Ishikawa (cell line): Measurements from ENCODE around the gene HYDIN.

Source experiments
- CEBPB ChIP-seq: IDR thresholded peaks from 2 replicates; pipeline ENCODE4 v1.6.1; 2012
- CREB1 ChIP-seq: IDR thresholded peaks from 2 replicates; pipeline ENCODE4 v1.6.1; 2012; ENCODE audit warnings: low read depth
- EGR1 ChIP-seq: IDR thresholded peaks from 2 replicates; pipeline ENCODE4 v1.6.1; 2012
- EP300 ChIP-seq: IDR thresholded peaks from 2 replicates; pipeline ENCODE4 v1.6.1; 2012; ENCODE audit warnings: borderline replicate concordance
- FOXM1 ChIP-seq: IDR thresholded peaks from 2 replicates; pipeline ENCODE4 v1.6.1; 2012; ENCODE audit warnings: low read depth, borderline replicate concordance
- NFIC ChIP-seq: IDR thresholded peaks from 2 replicates; pipeline ENCODE4 v1.6.1; 2012
- RAD21 ChIP-seq: IDR thresholded peaks from 2 replicates; pipeline ENCODE4 v1.6.1; 2012; ENCODE audit warnings: low read depth
- TAF1 ChIP-seq: IDR thresholded peaks from 2 replicates; pipeline ENCODE4 v1.6.1; 2012; ENCODE audit warnings: low read depth, mild to moderate bottlenecking
- TCF12 ChIP-seq: IDR thresholded peaks from 2 replicates; pipeline ENCODE4 v1.6.1; 2012; ENCODE audit warnings: low read depth
- TEAD4 ChIP-seq: IDR thresholded peaks from 2 replicates; pipeline ENCODE4 v1.6.1; 2012
- YY1 ChIP-seq: IDR thresholded peaks from 2 replicates; pipeline ENCODE4 v1.6.1; 2012; ENCODE audit warnings: low read depth
- ZBTB7A ChIP-seq: IDR thresholded peaks from 2 replicates; pipeline ENCODE4 v1.6.1; 2012; ENCODE audit warnings: low read depth
- TF ChIP-seq, protein P1 (sequence below): IDR thresholded peaks from 2 replicates; pipeline ENCODE4 v1.6.1; 2012
- TF ChIP-seq, protein P2 (sequence below): IDR thresholded peaks from 2 replicates; pipeline ENCODE4 v1.6.1; 2012; ENCODE audit warnings: low read depth, mild to moderate bottlenecking
- TF ChIP-seq, protein P3 (sequence below): IDR thresholded peaks from 2 replicates; pipeline ENCODE4 v1.6.1; 2012

HYDIN gene

DNA sequence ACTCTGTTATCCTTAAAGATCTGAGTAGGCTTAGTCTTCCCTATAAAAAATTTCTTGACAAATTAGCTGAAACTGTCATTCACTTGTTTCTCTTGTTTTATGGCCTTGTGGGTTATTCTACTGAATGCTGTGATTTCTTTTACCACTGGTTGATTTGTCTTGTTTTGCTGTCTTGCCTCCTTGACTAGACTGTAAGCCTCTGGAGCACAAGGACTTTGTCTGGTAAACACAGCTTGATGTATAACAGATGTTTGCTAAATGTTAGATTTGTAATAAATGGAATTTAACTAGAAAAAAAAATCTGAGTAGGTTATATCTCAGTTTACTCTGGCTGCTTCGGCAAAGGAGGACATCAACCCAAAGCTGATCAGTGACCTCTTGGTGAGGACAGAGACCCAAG lies 451.2 kb downstream of the HYDIN start:
- TF ChIP-seq CEBPB (no peak), TAF1 (no peak), EGR1 (no peak), TCF12 (no peak), ZBTB7A (no peak), RAD21 (no peak), CREB1 (no peak), TEAD4 (no peak), NFIC (no peak), FOXM1 (no peak), EP300 (no peak), YY1 (no peak)
- TF ChIP-seq, protein P1, sequence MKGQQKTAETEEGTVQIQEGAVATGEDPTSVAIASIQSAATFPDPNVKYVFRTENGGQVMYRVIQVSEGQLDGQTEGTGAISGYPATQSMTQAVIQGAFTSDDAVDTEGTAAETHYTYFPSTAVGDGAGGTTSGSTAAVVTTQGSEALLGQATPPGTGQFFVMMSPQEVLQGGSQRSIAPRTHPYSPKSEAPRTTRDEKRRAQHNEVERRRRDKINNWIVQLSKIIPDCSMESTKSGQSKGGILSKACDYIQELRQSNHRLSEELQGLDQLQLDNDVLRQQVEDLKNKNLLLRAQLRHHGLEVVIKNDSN, result no peak
- TF ChIP-seq, protein P2, sequence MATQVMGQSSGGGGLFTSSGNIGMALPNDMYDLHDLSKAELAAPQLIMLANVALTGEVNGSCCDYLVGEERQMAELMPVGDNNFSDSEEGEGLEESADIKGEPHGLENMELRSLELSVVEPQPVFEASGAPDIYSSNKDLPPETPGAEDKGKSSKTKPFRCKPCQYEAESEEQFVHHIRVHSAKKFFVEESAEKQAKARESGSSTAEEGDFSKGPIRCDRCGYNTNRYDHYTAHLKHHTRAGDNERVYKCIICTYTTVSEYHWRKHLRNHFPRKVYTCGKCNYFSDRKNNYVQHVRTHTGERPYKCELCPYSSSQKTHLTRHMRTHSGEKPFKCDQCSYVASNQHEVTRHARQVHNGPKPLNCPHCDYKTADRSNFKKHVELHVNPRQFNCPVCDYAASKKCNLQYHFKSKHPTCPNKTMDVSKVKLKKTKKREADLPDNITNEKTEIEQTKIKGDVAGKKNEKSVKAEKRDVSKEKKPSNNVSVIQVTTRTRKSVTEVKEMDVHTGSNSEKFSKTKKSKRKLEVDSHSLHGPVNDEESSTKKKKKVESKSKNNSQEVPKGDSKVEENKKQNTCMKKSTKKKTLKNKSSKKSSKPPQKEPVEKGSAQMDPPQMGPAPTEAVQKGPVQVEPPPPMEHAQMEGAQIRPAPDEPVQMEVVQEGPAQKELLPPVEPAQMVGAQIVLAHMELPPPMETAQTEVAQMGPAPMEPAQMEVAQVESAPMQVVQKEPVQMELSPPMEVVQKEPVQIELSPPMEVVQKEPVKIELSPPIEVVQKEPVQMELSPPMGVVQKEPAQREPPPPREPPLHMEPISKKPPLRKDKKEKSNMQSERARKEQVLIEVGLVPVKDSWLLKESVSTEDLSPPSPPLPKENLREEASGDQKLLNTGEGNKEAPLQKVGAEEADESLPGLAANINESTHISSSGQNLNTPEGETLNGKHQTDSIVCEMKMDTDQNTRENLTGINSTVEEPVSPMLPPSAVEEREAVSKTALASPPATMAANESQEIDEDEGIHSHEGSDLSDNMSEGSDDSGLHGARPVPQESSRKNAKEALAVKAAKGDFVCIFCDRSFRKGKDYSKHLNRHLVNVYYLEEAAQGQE, result no peak
- TF ChIP-seq, protein P3, sequence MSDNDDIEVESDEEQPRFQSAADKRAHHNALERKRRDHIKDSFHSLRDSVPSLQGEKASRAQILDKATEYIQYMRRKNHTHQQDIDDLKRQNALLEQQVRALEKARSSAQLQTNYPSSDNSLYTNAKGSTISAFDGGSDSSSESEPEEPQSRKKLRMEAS, result no peak

DNA sequence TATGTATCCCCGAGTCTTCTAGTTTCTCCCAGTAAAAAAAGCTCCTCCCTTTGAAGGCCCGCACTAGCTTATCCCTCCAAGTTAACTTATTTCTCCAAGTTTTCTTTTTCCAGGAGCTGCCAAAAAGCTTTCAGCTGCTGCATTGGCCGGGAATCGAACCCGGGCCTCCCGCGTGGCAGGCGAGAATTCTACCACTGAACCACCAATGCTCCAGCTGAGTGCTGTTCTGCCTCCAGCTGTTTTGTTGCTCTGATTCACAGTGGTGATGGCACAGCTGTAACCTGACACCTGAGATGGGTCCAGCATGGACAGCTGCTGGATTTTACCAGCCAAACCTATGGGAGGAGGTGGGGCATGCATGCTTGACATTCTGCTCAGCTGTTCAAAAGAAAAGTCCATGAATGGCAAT lies 451.6 kb downstream of the HYDIN start:
- TF ChIP-seq ZBTB7A (no peak), EGR1 (no peak), TCF12 (peak; percentile 74), CEBPB (peak; percentile 21; the same call in 1 of the 2 replicates), RAD21 (no peak), FOXM1 (0 out of 2 replicates have a peak, but pooled peaks have one; percentile 17), CREB1 (0 out of 2 replicates have a peak, but pooled peaks have one; percentile 16), NFIC (peak; percentile 55), TEAD4 (peak; percentile 91), EP300 (peak; percentile 62), YY1 (peak; percentile 42; the same call in 1 of the 2 replicates), TAF1 (no peak)
- TF ChIP-seq, protein P3, result 0 out of 2 replicates have a peak, but pooled peaks have one; percentile 23
- TF ChIP-seq, protein P1, result peak; percentile 44; the same call in 1 of the 2 replicates
- TF ChIP-seq, protein P2, result peak; percentile 14; the same call in 1 of the 2 replicates

DNA sequence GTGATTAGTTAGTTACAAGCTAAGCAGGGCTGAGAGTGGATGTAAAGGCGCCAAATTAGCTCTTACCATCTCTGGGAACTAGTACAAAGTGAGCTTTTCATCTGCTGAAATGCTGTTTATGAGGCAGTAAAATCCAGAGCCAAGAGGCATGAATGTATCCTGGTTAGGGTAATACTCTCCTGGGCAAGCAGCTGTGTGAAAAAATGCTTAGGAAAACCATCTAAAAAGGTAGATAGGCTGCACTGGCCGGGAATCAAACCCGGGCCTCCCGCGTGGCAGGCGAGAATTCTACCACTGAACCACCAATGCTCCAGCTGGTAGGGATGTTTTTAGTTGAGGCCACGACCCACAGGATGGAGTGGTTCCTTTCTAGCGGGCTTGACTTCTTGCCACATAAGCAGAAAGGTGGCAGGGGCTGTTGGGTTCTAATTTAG lies 452.5 kb downstream of the HYDIN start:
- no peak for TF ChIP-seq EP300
- TF ChIP-seq EGR1, result no peak
- TF ChIP-seq, protein P1, result no peak; the same call in 1 of the 2 replicates
- peak; percentile 37; the same call in 1 of the 2 replicates for TF ChIP-seq TEAD4

DNA sequence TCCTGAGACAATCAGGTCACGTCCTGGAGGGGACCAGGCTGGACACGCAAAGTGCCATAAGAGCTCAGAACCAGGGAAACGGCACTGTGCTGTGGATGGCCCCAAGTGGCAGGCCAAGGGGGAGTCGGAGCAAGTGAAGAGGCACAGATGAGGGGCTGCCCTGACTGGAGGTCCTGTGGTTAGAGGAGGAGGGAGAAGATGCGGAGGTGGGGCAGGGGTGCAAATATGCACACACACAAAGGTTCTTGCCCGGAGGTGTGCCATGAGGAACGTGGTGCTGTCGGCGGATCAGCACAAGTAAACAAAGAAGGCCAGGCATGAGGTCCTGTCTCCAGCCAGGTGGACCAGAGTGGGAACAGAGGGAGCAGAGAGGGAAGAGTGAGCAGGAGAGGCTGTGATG lies 453.0 kb downstream of the HYDIN start:
- TF ChIP-seq RAD21 (no peak), NFIC (no peak), TEAD4 (no peak)

DNA sequence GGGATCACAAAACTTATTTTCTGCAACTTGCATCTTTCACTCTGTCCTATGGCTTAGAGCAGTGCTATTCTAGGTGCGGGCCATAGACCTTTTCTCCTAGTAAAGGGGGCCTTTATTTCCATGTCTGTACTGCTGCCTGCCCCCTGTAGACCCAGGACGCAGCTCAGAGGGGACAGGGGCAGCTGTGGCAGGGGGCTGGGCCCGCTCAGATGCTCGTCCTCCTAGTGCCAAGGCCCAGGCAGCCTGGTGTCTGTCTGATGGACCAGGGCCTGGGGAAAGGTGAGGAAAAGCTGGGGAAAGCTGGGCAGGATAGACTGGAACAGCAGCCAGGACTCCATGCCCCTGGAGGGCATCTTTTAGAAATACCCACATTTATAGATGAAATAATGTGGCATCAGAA lies 455.1 kb downstream of the HYDIN start:
- TF ChIP-seq TAF1, result no peak
- TF ChIP-seq, protein P2, result no peak
- no peak for TF ChIP-seq ZBTB7A
- no peak for TF ChIP-seq YY1
- no peak for TF ChIP-seq CREB1
- TF ChIP-seq NFIC, result no peak
- no peak for TF ChIP-seq RAD21
